BJ (cell line): ENCODE results near the gene KIAA0753. TPM values are rescaled to one million over a fixed set of nuclear protein-coding genes. Genes with fewer than 3 reads are reported as not detected.

Experiments
- CTCF ChIA-PET: fragments of 350-600 bp; formaldehyde crosslinking; extraction: SDS; loops from one replicate; lab custom pipeline; 2021; ENCODE audit warnings: antibody characterized with exemption, inconsistent platforms; lab: Yijun Ruan, JAX
- POLR2A ChIA-PET: fragments of 300-600 bp; sonication (Branson Sonifier 250); formaldehyde crosslinking; extraction: SDS; loops from one replicate; lab custom pipeline; 2021; ENCODE audit warnings: antibody characterized with exemption; lab: Charles Lee
- DNase-seq: peaks from one replicate; pipeline ENCODE4 v3.0.0-alpha.2; 2011; ENCODE audit warnings: low read depth
- H3K27me3 ChIP-seq: 2 replicates; pipeline ENCODE4 v1.6.0; 2011; ENCODE audit warnings: low read length; ENCODE audit not compliant: control insufficient read depth, insufficient read depth
- H3K36me3 ChIP-seq: 2 replicates; pipeline ENCODE4 v1.5.1; 2011; ENCODE audit warnings: low read length; ENCODE audit not compliant: control insufficient read depth, insufficient read depth
- H3K4me3 ChIP-seq: 2 replicates; pipeline ENCODE4 v1.5.1; 2011; ENCODE audit warnings: low read depth, mild to moderate bottlenecking, control low read depth, low read length
- polyA plus RNA-seq: library from polyadenylated mRNA; depleted of rRNA; stranded (reverse); fragments of >200 nt; gene quantifications from 2 replicates; pipeline ENCODE4 v1.2.3, GENCODE V29; 2011
- TF ChIP-seq, protein P1 (sequence below): IDR thresholded peaks from 2 replicates; pipeline ENCODE4 v1.5.1; 2011; ENCODE audit warnings: low read depth, mild to moderate bottlenecking, control low read depth, inconsistent platforms, low read length, moderate library complexity; ENCODE audit not compliant: insufficient read depth

KIAA0753 gene
- polyA plus RNA-seq, 1 experiment: 5.4 TPM

DNA sequence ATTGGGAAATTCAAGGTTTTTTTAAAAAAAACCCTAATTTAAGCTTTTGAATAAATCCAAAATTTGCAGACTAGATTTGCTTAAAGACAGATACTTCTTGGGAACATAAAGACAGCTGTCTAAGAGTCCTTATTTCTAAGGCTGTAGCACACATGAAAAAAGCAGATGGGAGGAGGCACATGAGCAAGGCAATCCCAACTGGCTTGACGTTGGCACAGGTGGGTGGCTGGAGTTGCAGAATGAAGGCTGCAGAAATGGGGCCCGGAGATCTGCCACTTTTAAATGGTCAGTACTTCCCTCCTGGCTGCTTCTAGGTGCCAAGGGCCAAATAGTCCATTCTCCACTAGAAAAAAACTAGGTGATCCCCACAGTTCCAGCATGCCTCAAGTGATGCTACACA lies 4.4 kb downstream of the KIAA0753 start:
- TF ChIP-seq, protein P1, sequence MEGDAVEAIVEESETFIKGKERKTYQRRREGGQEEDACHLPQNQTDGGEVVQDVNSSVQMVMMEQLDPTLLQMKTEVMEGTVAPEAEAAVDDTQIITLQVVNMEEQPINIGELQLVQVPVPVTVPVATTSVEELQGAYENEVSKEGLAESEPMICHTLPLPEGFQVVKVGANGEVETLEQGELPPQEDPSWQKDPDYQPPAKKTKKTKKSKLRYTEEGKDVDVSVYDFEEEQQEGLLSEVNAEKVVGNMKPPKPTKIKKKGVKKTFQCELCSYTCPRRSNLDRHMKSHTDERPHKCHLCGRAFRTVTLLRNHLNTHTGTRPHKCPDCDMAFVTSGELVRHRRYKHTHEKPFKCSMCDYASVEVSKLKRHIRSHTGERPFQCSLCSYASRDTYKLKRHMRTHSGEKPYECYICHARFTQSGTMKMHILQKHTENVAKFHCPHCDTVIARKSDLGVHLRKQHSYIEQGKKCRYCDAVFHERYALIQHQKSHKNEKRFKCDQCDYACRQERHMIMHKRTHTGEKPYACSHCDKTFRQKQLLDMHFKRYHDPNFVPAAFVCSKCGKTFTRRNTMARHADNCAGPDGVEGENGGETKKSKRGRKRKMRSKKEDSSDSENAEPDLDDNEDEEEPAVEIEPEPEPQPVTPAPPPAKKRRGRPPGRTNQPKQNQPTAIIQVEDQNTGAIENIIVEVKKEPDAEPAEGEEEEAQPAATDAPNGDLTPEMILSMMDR: no peak
- ChIA-PET POLR2A (no interaction called here), CTCF (interaction anchor here (1.5 kb wide), 1 partner anchor 163 kb away, joined by 6 read pairs; no protein-coding TSS in a partner anchor)
- H3K27me3 ChIP-seq: no peaks in the 10 kb centered on the region
- H3K4me3 ChIP-seq: no peak overlapping the region
- H3K36me3 ChIP-seq: peaks cover 2% of the 10 kb centered on the region; the same call in 1 of the 2 replicates
- no peak for DNase-seq

DNA sequence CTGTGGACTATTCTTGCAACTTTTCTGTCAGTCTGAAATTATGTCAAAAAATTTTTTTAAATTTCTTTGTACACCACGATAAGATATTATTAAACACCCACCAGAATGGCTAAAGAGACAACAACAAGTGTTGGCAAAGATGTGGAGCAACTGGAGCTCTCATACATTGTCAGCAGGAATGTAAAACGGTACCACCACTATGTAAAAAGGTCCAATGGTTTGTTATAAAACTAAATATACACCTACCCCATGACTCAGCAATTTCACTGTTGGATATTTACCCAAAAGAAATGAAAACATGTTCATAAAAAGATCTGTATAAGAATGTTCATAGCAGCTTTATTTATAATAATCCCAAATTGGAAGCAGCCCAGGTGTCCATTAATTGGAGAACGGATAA lies 7.2 kb downstream of the KIAA0753 start:
- no peak overlapping the region for H3K4me3 ChIP-seq
- H3K27me3 ChIP-seq: no peaks in the 10 kb centered on the region
- CTCF ChIA-PET: no interaction called here
- POLR2A ChIA-PET: no interaction called here
- DNase-seq: no peak
- TF ChIP-seq, protein P1: no peak
- peaks cover 2% of the 10 kb centered on the region; the same call in 1 of the 2 replicates for H3K36me3 ChIP-seq

DNA sequence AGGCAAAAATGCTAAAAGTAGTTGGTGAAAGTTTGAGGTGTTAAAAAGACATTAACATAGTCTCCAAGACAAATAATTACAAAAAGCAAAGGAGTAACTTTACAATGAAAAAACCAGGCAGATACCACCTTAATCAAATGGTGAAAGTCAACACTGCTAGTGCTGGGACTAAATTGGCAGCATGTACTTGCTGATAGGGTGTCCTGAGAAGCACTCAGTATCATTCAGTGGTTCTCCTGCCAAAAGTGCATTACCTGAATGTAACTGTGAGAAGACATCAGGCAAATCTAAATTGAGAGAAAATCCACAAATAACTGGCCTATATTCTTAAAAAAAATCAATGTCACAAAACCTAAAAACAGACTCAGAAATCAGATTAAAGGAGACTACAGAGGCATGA lies 8.0 kb downstream of the KIAA0753 start:
- DNase-seq: no peak
- Histone ChIP-seq H3K36me3 (peaks cover 2% of the 10 kb centered on the region; the same call in 1 of the 2 replicates), H3K4me3 (no peak overlapping the region), H3K27me3 (no peaks in the 10 kb centered on the region)
- TF ChIP-seq, protein P1: no peak
- POLR2A ChIA-PET: no interaction called here
- CTCF ChIA-PET: no interaction called here

DNA sequence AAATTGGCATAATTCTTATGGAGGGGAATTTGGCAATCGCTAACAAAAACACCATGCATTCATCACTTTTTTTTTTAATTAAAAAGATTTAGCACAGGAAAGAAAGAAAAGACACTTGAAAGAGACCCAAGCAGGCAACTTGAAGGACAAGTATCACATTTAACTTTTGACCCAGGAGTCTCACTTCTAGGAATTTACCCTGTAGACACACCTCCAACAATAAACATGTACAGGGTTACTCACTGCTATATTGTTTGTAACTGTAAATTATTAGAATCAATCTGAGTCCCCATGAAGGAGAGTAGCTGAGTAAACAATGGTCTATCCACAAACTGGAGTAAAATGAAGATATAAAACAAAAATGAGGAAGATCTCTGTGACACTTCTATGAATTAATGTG lies 10.1 kb downstream of the KIAA0753 start:
- H3K4me3 ChIP-seq: no peak overlapping the region
- TF ChIP-seq, protein P1: no peak
- no peak for DNase-seq
- ChIA-PET POLR2A (no interaction called here), CTCF (interaction anchor here (1.0 to 1.5 kb wide), 2 partner anchors 12 kb away, joined by 3 to 4 read pairs; no protein-coding TSS in a partner anchor)
- no peaks in the 10 kb centered on the region for H3K27me3 ChIP-seq
- H3K36me3 ChIP-seq: peaks cover 2% of the 10 kb centered on the region; the same call in 1 of the 2 replicates

DNA sequence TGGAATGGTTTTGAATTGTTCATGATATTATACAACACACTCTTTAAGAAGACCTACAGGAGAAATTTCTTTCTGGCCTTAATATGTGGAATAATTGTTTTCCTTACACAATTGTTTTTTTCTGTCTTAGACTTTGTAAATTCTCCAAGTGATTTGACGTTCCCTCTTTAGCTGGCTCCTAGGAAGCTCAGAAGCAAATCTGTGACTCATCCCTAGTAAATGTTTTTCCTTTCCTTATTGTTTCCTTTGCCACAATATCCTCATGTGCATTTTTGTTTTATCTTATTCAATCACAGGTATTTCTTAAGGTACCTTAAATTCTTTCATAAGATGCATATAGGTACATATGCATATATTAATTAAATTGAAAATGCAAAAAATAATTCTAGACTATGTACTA lies 13.5 kb downstream of the KIAA0753 start:
- no peaks in the 10 kb centered on the region for H3K27me3 ChIP-seq
- H3K4me3 ChIP-seq: no peak overlapping the region
- CTCF ChIA-PET: interaction anchor here (1.6 kb wide), 1 partner anchor 164 kb away, joined by 3 read pairs; no protein-coding TSS in a partner anchor
- TF ChIP-seq, protein P1: no peak
- peaks cover 1% of the 10 kb centered on the region; the same call in 1 of the 2 replicates for H3K36me3 ChIP-seq
- DNase-seq: no peak
- POLR2A ChIA-PET: no interaction called here
